ENCODE data around the gene SP5.

The SP5 gene

GRCh38 chr2:170715932-170716777, 1.0 kb downstream of the SP5 start:
- no peaks in the 10 kb centered on the region for H3K36me3 ChIP-seq (ENCODE audit: control insufficient read depth in 4 of 4, insufficient read depth in 4 of 4, low read length in 3 of 4)
- H3K4me3 ChIP-seq (ENCODE audit: control insufficient read depth in 1 of 7, extremely low read depth in 1 of 7, insufficient read depth in 4 of 7, low read depth in 2 of 7, low read length in 6 of 7) = peak overlapping the region in 4 of 7 experiments; percentile 16 to 72 (median 24)
- no peak overlapping the region for H3K27ac ChIP-seq (ENCODE audit: insufficient read depth in 1 of 2, low read depth in 1 of 2, low read length in 2 of 2, poor library complexity in 1 of 2, severe bottlenecking in 2 of 2)
- WGBS (ENCODE audit: insufficient coverage) = 3% methylated on average over 70 of the region's 95 CpGs
- peaks cover 5 to 50% (median 39%) of the 10 kb centered on the region in 4 experiments for H3K4me1 ChIP-seq (ENCODE audit: control extremely low read depth in 1 of 4, control insufficient read depth in 4 of 4, insufficient read depth in 4 of 4, low read length in 3 of 4)
- peaks cover 32 to 94% (median 48%) of the 10 kb centered on the region in 5 experiments for H3K27me3 ChIP-seq (replicated peaks in 2 of 5; ENCODE audit: control insufficient read depth in 4 of 5, insufficient read depth in 5 of 5, low read length in 4 of 5)
- ChIA-PET CTCF (interaction anchor here (1.2 to 2.3 kb wide), 3 partner anchors 10 to 97 kb away, joined by 3 to 6 read pairs (median 5); no protein-coding TSS in a partner anchor), POLR2A (no interaction called here)
- DNase-seq = peak in 1 of 3 donors; percentile 19
- no peaks in the 10 kb centered on the region for H3K9me3 ChIP-seq (ENCODE audit: control extremely low read depth in 1 of 5, control insufficient read depth in 4 of 5, insufficient read depth in 2 of 5, low read depth in 1 of 5, low read length in 4 of 5)

- ChIA-PET CTCF (interaction anchor here (0.8 to 2.3 kb wide), 7 partner anchors 9 to 393 kb away, joined by 3 to 6 read pairs (median 3); no protein-coding TSS in a partner anchor), POLR2A (no interaction called here)
- Histone ChIP-seq H3K4me3 (ENCODE audit: control insufficient read depth in 1 of 7, extremely low read depth in 1 of 7, insufficient read depth in 4 of 7, low read depth in 2 of 7, low read length in 6 of 7) (peak overlapping the region in 3 of 7 experiments; percentile 26 to 57 (median 52)), H3K27ac (ENCODE audit: insufficient read depth in 1 of 2, low read depth in 1 of 2, low read length in 2 of 2, poor library complexity in 1 of 2, severe bottlenecking in 2 of 2) (no peak overlapping the region), H3K27me3 (replicated peaks in 2 of 5; ENCODE audit: control insufficient read depth in 4 of 5, insufficient read depth in 5 of 5, low read length in 4 of 5) (peaks cover 29 to 94% (median 44%) of the 10 kb centered on the region in 5 experiments), H3K4me1 (ENCODE audit: control extremely low read depth in 1 of 4, control insufficient read depth in 4 of 4, insufficient read depth in 4 of 4, low read length in 3 of 4) (peaks cover 5 to 49% (median 39%) of the 10 kb centered on the region in 4 experiments), H3K9me3 (ENCODE audit: control extremely low read depth in 1 of 5, control insufficient read depth in 4 of 5, insufficient read depth in 2 of 5, low read depth in 1 of 5, low read length in 4 of 5) (peaks cover 0 to 3% (median 0%) of the 10 kb centered on the region in 5 experiments), H3K36me3 (ENCODE audit: control insufficient read depth in 4 of 4, insufficient read depth in 4 of 4, low read length in 3 of 4) (no peaks in the 10 kb centered on the region)
- 2% methylated on average over 70 of the region's 74 CpGs for WGBS (ENCODE audit: insufficient coverage)
- DNase-seq = peak; percentile 43 to 63 (median 57)
These were observed 1.9 kb downstream of the SP5 start for GRCh38 chr2:170716851-170717598.

GRCh38 chr2:170717599-170717963, 2.4 kb downstream of the SP5 start:
- WGBS (ENCODE audit: insufficient coverage) = 13% methylated on average over 6 of the region's 10 CpGs
- H3K27me3 ChIP-seq (replicated peaks in 2 of 5; ENCODE audit: control insufficient read depth in 4 of 5, insufficient read depth in 5 of 5, low read length in 4 of 5) = peaks cover 24 to 94% (median 45%) of the 10 kb centered on the region in 5 experiments
- H3K4me3 ChIP-seq (ENCODE audit: control insufficient read depth in 1 of 7, extremely low read depth in 1 of 7, insufficient read depth in 4 of 7, low read depth in 2 of 7, low read length in 6 of 7) = no peak overlapping the region
- H3K27ac ChIP-seq (ENCODE audit: insufficient read depth in 1 of 2, low read depth in 1 of 2, low read length in 2 of 2, poor library complexity in 1 of 2, severe bottlenecking in 2 of 2) = no peak overlapping the region
- peaks cover 0 to 3% (median 0%) of the 10 kb centered on the region in 5 experiments for H3K9me3 ChIP-seq (ENCODE audit: control extremely low read depth in 1 of 5, control insufficient read depth in 4 of 5, insufficient read depth in 2 of 5, low read depth in 1 of 5, low read length in 4 of 5)
- H3K36me3 ChIP-seq (ENCODE audit: control insufficient read depth in 4 of 4, insufficient read depth in 4 of 4, low read length in 3 of 4) = no peaks in the 10 kb centered on the region
- H3K4me1 ChIP-seq (ENCODE audit: control extremely low read depth in 1 of 4, control insufficient read depth in 4 of 4, insufficient read depth in 4 of 4, low read length in 3 of 4) = peaks cover 5 to 45% (median 37%) of the 10 kb centered on the region in 4 experiments
- no peak for DNase-seq
- CTCF ChIA-PET = interaction anchor here (0.8 to 2.3 kb wide), 7 partner anchors 9 to 393 kb away, joined by 3 to 6 read pairs (median 3); no protein-coding TSS in a partner anchor
- POLR2A ChIA-PET = no interaction called here

GRCh38 chr2:170717991-170718589, 3.0 kb downstream of the SP5 start:
- Histone ChIP-seq H3K36me3 (ENCODE audit: control insufficient read depth in 4 of 4, insufficient read depth in 4 of 4, low read length in 3 of 4) (no peaks in the 10 kb centered on the region), H3K27me3 (replicated peaks in 2 of 5; ENCODE audit: control insufficient read depth in 4 of 5, insufficient read depth in 5 of 5, low read length in 4 of 5) (peaks cover 20 to 93% (median 40%) of the 10 kb centered on the region in 5 experiments), H3K4me3 (ENCODE audit: control insufficient read depth in 1 of 7, extremely low read depth in 1 of 7, insufficient read depth in 4 of 7, low read depth in 2 of 7, low read length in 6 of 7) (no peak overlapping the region), H3K9me3 (ENCODE audit: control extremely low read depth in 1 of 5, control insufficient read depth in 4 of 5, insufficient read depth in 2 of 5, low read depth in 1 of 5, low read length in 4 of 5) (peaks cover 0 to 3% (median 0%) of the 10 kb centered on the region in 5 experiments), H3K27ac (ENCODE audit: insufficient read depth in 1 of 2, low read depth in 1 of 2, low read length in 2 of 2, poor library complexity in 1 of 2, severe bottlenecking in 2 of 2) (no peak overlapping the region), H3K4me1 (ENCODE audit: control extremely low read depth in 1 of 4, control insufficient read depth in 4 of 4, insufficient read depth in 4 of 4, low read length in 3 of 4) (peaks cover 5 to 40% (median 35%) of the 10 kb centered on the region in 4 experiments)
- CTCF ChIA-PET = interaction anchor here (0.9 to 1.3 kb wide), 4 partner anchors 14 to 394 kb away, joined by 3 to 4 read pairs (median 3); no protein-coding TSS in a partner anchor
- POLR2A ChIA-PET = no interaction called here
- whole genome bisulfite sequencing (ENCODE audit: insufficient coverage) = 16% methylated on average over 15 of the region's 18 CpGs
- no peak for DNase-seq

- peaks cover 14 to 92% (median 39%) of the 10 kb centered on the region in 5 experiments for H3K27me3 ChIP-seq (replicated peaks in 2 of 5; ENCODE audit: control insufficient read depth in 4 of 5, insufficient read depth in 5 of 5, low read length in 4 of 5)
- peaks cover 0 to 3% (median 0%) of the 10 kb centered on the region in 5 experiments for H3K9me3 ChIP-seq (ENCODE audit: control extremely low read depth in 1 of 5, control insufficient read depth in 4 of 5, insufficient read depth in 2 of 5, low read depth in 1 of 5, low read length in 4 of 5)
- H3K36me3 ChIP-seq (ENCODE audit: control insufficient read depth in 4 of 4, insufficient read depth in 4 of 4, low read length in 3 of 4) = no peaks in the 10 kb centered on the region
- WGBS (ENCODE audit: insufficient coverage) = no CpG with 5 or more reads among the region's 1 CpG
- H3K27ac ChIP-seq (ENCODE audit: insufficient read depth in 1 of 2, low read depth in 1 of 2, low read length in 2 of 2, poor library complexity in 1 of 2, severe bottlenecking in 2 of 2) = no peak overlapping the region
- CTCF ChIA-PET = no interaction called here
- H3K4me1 ChIP-seq (ENCODE audit: control extremely low read depth in 1 of 4, control insufficient read depth in 4 of 4, insufficient read depth in 4 of 4, low read length in 3 of 4) = peaks cover 3 to 23% (median 20%) of the 10 kb centered on the region in 4 experiments
- H3K4me3 ChIP-seq (ENCODE audit: control insufficient read depth in 1 of 7, extremely low read depth in 1 of 7, insufficient read depth in 4 of 7, low read depth in 2 of 7, low read length in 6 of 7) = no peak overlapping the region
- DNase-seq = no peak
- POLR2A ChIA-PET = no interaction called here
These were observed 4.7 kb downstream of the SP5 start for GRCh38 chr2:170719810-170720209.

GRCh38 chr2:170721678-170722077, 6.5 kb downstream of the SP5 start:
- Histone ChIP-seq H3K4me3 (ENCODE audit: control insufficient read depth in 1 of 7, extremely low read depth in 1 of 7, insufficient read depth in 4 of 7, low read depth in 2 of 7, low read length in 6 of 7) (no peak overlapping the region), H3K36me3 (ENCODE audit: control insufficient read depth in 4 of 4, insufficient read depth in 4 of 4, low read length in 3 of 4) (no peaks in the 10 kb centered on the region), H3K9me3 (ENCODE audit: control extremely low read depth in 1 of 5, control insufficient read depth in 4 of 5, insufficient read depth in 2 of 5, low read depth in 1 of 5, low read length in 4 of 5) (peaks cover 0 to 3% (median 0%) of the 10 kb centered on the region in 5 experiments), H3K4me1 (ENCODE audit: control extremely low read depth in 1 of 4, control insufficient read depth in 4 of 4, insufficient read depth in 4 of 4, low read length in 3 of 4) (peaks cover 0 to 8% (median 7%) of the 10 kb centered on the region in 4 experiments), H3K27ac (ENCODE audit: insufficient read depth in 1 of 2, low read depth in 1 of 2, low read length in 2 of 2, poor library complexity in 1 of 2, severe bottlenecking in 2 of 2) (no peak overlapping the region), H3K27me3 (replicated peaks in 2 of 5; ENCODE audit: control insufficient read depth in 4 of 5, insufficient read depth in 5 of 5, low read length in 4 of 5) (peaks cover 10 to 83% (median 39%) of the 10 kb centered on the region in 5 experiments)
- WGBS (ENCODE audit: insufficient coverage) = no CpG with 5 or more reads among the region's 3 CpGs
- DNase-seq = no peak
- CTCF ChIA-PET = interaction anchor here (0.9 kb wide), 1 partner anchor 9 kb away, joined by 3 read pairs; no protein-coding TSS in a partner anchor
- POLR2A ChIA-PET = no interaction called here

Measured in common myeloid progenitor, CD34-positive (primary cell).